HepG2 (cell line): Measurements from ENCODE around the gene SCN7A.

ENCODE experiments used
- BORCS8-MEF2B ChIP-seq: sonication (generic); formaldehyde crosslinking; IDR thresholded peaks from 2 replicates; pipeline ENCODE4 v1.8.0; 2022; ENCODE audit warnings: mild to moderate bottlenecking, missing genetic modification reagents
- DPF2 ChIP-seq: sonication (generic); formaldehyde crosslinking; IDR thresholded peaks from 2 replicates; pipeline ENCODE4 v1.4.0; 2020; ENCODE audit warnings: mild to moderate bottlenecking, low read depth, missing genetic modification reagents, borderline replicate concordance
- EZH2 ChIP-seq: conservative IDR thresholded peaks from 2 replicates; pipeline ENCODE4 v1.6.1; 2012; ENCODE audit warnings: mild to moderate bottlenecking, low read depth, low read length, moderate library complexity
- HCFC1 ChIP-seq: fragments of 150-350 bp; IDR thresholded peaks from 2 replicates; pipeline ENCODE4 v1.6.1; 2014; ENCODE audit warnings: low read depth, low read length
- HDAC1 ChIP-seq: sonication (generic); formaldehyde crosslinking; IDR thresholded peaks from 2 replicates; pipeline ENCODE4 v1.5.1; 2020; ENCODE audit warnings: mild to moderate bottlenecking, missing genetic modification reagents
- POLR2AphosphoS2 ChIP-seq: IDR thresholded peaks from 2 replicates; pipeline ENCODE4 v1.6.1; 2011; ENCODE audit warnings: low read depth, low read length, improper control_type of control experiment
- TEAD2 ChIP-seq: sonication (generic); formaldehyde crosslinking; IDR thresholded peaks from 2 replicates; pipeline ENCODE4 v1.9.0; 2021; ENCODE audit warnings: missing genetic modification reagents
- TMF1 ChIP-seq: sonication (generic); formaldehyde crosslinking; IDR thresholded peaks from 2 replicates; pipeline ENCODE4 v1.8.1; 2022; ENCODE audit warnings: low read depth, missing genetic modification reagents
- ZNF317 ChIP-seq: sonication (generic); formaldehyde crosslinking; IDR thresholded peaks from 2 replicates; pipeline ENCODE4 v1.5.0; 2020; ENCODE audit warnings: mild to moderate bottlenecking, missing genetic modification reagents
- TF ChIP-seq, protein P1 (sequence below): sonication (generic); formaldehyde crosslinking; IDR thresholded peaks from 2 replicates; pipeline ENCODE4 v1.4.0; 2020; ENCODE audit warnings: mild to moderate bottlenecking, missing genetic modification reagents
- TF ChIP-seq, protein P2 (sequence below): sonication (generic); formaldehyde crosslinking; IDR thresholded peaks from 2 replicates; pipeline ENCODE4 v1.4.0; 2020; ENCODE audit warnings: mild to moderate bottlenecking, missing genetic modification reagents
- TF ChIP-seq, protein P3 (sequence below): sonication (generic); formaldehyde crosslinking; IDR thresholded peaks from 2 replicates; pipeline ENCODE4 v1.8.0; 2022; ENCODE audit warnings: missing genetic modification reagents, low read depth, mild to moderate bottlenecking, borderline replicate concordance
- TF ChIP-seq, protein P4 (sequence below): sonication (generic); formaldehyde crosslinking; IDR thresholded peaks from 2 replicates; pipeline ENCODE4 v1.5.0; 2020; ENCODE audit warnings: mild to moderate bottlenecking, missing genetic modification reagents, moderate library complexity

DNA sequence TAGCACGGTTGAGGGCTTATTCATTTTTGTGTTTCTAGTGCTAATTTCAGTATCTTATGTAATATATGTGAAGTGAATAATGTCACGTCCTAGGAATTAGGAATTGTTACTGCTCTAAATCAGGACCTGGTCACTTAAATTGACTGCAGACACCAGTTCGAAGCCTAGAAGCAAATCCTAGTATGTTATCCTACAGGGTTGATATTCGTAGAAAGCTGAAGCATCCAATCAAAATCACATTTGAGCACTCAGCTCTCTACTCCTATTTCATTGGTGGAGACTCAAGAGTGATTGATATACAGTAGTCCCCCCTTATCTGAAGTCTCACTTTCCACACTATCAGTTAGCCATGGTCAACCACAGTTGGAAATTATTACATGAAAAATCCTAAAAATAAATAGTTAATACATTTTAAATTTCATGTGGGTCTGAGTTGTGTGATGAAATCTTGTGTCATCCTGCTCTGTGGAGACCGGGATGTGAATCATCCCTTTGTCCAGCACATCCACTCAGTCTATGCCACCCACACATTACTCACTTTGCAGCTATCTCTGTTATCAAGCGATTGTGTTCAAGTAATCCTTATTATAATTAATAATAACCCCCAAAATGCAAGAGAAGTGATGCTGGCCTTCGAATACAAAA lies 83.1 kb downstream of the SCN7A start:
- no peak for TF ChIP-seq HDAC1
- no peak for TF ChIP-seq EZH2
- no peak for TF ChIP-seq TMF1 (CRISPR knock-in tag)
- TF ChIP-seq, protein P1, sequence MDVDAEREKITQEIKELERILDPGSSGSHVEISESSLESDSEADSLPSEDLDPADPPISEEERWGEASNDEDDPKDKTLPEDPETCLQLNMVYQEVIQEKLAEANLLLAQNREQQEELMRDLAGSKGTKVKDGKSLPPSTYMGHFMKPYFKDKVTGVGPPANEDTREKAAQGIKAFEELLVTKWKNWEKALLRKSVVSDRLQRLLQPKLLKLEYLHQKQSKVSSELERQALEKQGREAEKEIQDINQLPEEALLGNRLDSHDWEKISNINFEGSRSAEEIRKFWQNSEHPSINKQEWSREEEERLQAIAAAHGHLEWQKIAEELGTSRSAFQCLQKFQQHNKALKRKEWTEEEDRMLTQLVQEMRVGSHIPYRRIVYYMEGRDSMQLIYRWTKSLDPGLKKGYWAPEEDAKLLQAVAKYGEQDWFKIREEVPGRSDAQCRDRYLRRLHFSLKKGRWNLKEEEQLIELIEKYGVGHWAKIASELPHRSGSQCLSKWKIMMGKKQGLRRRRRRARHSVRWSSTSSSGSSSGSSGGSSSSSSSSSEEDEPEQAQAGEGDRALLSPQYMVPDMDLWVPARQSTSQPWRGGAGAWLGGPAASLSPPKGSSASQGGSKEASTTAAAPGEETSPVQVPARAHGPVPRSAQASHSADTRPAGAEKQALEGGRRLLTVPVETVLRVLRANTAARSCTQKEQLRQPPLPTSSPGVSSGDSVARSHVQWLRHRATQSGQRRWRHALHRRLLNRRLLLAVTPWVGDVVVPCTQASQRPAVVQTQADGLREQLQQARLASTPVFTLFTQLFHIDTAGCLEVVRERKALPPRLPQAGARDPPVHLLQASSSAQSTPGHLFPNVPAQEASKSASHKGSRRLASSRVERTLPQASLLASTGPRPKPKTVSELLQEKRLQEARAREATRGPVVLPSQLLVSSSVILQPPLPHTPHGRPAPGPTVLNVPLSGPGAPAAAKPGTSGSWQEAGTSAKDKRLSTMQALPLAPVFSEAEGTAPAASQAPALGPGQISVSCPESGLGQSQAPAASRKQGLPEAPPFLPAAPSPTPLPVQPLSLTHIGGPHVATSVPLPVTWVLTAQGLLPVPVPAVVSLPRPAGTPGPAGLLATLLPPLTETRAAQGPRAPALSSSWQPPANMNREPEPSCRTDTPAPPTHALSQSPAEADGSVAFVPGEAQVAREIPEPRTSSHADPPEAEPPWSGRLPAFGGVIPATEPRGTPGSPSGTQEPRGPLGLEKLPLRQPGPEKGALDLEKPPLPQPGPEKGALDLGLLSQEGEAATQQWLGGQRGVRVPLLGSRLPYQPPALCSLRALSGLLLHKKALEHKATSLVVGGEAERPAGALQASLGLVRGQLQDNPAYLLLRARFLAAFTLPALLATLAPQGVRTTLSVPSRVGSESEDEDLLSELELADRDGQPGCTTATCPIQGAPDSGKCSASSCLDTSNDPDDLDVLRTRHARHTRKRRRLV (CRISPR knock-in tag): no peak
- TF ChIP-seq HCFC1: no peak
- TF ChIP-seq, protein P2, sequence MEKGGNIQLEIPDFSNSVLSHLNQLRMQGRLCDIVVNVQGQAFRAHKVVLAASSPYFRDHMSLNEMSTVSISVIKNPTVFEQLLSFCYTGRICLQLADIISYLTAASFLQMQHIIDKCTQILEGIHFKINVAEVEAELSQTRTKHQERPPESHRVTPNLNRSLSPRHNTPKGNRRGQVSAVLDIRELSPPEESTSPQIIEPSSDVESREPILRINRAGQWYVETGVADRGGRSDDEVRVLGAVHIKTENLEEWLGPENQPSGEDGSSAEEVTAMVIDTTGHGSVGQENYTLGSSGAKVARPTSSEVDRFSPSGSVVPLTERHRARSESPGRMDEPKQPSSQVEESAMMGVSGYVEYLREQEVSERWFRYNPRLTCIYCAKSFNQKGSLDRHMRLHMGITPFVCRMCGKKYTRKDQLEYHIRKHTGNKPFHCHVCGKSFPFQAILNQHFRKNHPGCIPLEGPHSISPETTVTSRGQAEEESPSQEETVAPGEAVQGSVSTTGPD (CRISPR knock-in tag): no peak
- no peak for TF ChIP-seq TEAD2 (CRISPR knock-in tag)
- TF ChIP-seq DPF2: no peak
- no peak for TF ChIP-seq POLR2AphosphoS2
- TF ChIP-seq, protein P3, sequence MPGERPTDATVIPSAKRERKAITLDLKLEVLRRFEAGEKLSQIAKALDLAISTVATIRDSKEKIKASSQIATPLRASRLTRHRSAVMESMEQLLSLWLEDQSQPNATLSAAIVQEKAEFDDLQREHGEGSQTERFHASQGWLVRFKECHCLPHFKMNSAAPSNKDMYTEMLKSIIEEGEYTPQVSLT (CRISPR knock-in tag): no peak
- no peak for TF ChIP-seq BORCS8-MEF2B (CRISPR knock-in tag)
- no peak for TF ChIP-seq ZNF317 (CRISPR knock-in tag)
- TF ChIP-seq, protein P4, sequence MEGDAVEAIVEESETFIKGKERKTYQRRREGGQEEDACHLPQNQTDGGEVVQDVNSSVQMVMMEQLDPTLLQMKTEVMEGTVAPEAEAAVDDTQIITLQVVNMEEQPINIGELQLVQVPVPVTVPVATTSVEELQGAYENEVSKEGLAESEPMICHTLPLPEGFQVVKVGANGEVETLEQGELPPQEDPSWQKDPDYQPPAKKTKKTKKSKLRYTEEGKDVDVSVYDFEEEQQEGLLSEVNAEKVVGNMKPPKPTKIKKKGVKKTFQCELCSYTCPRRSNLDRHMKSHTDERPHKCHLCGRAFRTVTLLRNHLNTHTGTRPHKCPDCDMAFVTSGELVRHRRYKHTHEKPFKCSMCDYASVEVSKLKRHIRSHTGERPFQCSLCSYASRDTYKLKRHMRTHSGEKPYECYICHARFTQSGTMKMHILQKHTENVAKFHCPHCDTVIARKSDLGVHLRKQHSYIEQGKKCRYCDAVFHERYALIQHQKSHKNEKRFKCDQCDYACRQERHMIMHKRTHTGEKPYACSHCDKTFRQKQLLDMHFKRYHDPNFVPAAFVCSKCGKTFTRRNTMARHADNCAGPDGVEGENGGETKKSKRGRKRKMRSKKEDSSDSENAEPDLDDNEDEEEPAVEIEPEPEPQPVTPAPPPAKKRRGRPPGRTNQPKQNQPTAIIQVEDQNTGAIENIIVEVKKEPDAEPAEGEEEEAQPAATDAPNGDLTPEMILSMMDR (CRISPR knock-in tag): no peak
